CD4-positive, alpha-beta memory T cell (primary cell): ENCODE results near the gene DNM3. TPM values are rescaled to one million over a fixed set of nuclear protein-coding genes. Genes with fewer than 3 reads are reported as not detected.

Experiments used
- CTCF ChIA-PET: fragments of 350-600 bp; sonication (Branson Sonifier 250); formaldehyde crosslinking; loops from one replicate; lab custom pipeline; 2021; ENCODE audit warnings: inconsistent platforms; ENCODE audit not compliant: partially characterized antibody; lab: Charles Lee
- POLR2A ChIA-PET: fragments of 350-600 bp; sonication (Branson Sonifier 250); formaldehyde crosslinking; loops from one replicate; lab custom pipeline; 2021; ENCODE audit not compliant: partially characterized antibody; lab: Charles Lee
- DNase-seq, 5 donors: peaks; one replicate each; pipeline versions ENCODE4 v3.0.0 to v3.0.0-alpha.2; 2020 to 2022; ENCODE audit warnings: mixed read lengths in 1 of 5
- H3K27ac ChIP-seq: one replicate; pipeline ENCODE4 v1.7.0; 2013; ENCODE audit warnings: low read depth, low read length
- H3K27me3 ChIP-seq: 2 replicates; pipeline ENCODE4 v1.7.0; 2013; ENCODE audit warnings: mild to moderate bottlenecking, low read length, moderate library complexity; ENCODE audit not compliant: insufficient read depth
- H3K36me3 ChIP-seq: 2 replicates; pipeline ENCODE4 v1.7.0; 2013; ENCODE audit warnings: mild to moderate bottlenecking, low read length, moderate library complexity; ENCODE audit not compliant: insufficient read depth
- H3K4me1 ChIP-seq: 2 replicates; pipeline ENCODE4 v1.7.0; 2013; ENCODE audit warnings: mild to moderate bottlenecking, low read length, moderate library complexity; ENCODE audit not compliant: insufficient read depth
- H3K4me3 ChIP-seq, 2 donors: one replicate each; pipeline ENCODE4 v1.7.0; 2013; ENCODE audit warnings: low read length in 2 of 2, mild to moderate bottlenecking in 1 of 2
- H3K9me3 ChIP-seq, 2 donors: one replicate each; pipeline ENCODE4 v1.7.0; 2013; ENCODE audit warnings: low read length in 2 of 2, control low read depth in 1 of 2; ENCODE audit not compliant: control insufficient read depth in 1 of 2
- H3K27ac Mint-ChIP-seq, 7 donors: one replicate each; pipeline ENCODE4 v1.8.0; 2020 to 2021; ENCODE audit warnings: mixed read lengths in 7 of 7, mild to moderate bottlenecking in 6 of 7, inconsistent platforms in 3 of 7, moderate library complexity in 3 of 7
- H3K27me3 Mint-ChIP-seq, 2 donors: one replicate each; pipeline ENCODE4 v1.8.0; 2020 to 2021; ENCODE audit warnings: mixed read lengths in 2 of 2
- H3K36me3 Mint-ChIP-seq, 2 donors: one replicate each; pipeline ENCODE4 v1.8.0; 2020 to 2021; ENCODE audit warnings: mixed read lengths in 2 of 2, inconsistent platforms in 1 of 2, mild to moderate bottlenecking in 1 of 2
- H3K4me1 Mint-ChIP-seq, 4 donors: one replicate each; pipeline ENCODE4 v1.8.0; 2020 to 2021; ENCODE audit warnings: mixed read lengths in 4 of 4, mild to moderate bottlenecking in 1 of 4
- H3K4me3 Mint-ChIP-seq, 8 donors: one replicate each; pipeline ENCODE4 v1.8.0; 2020 to 2021; ENCODE audit warnings: mixed read lengths in 8 of 8, mild to moderate bottlenecking in 7 of 8, moderate library complexity in 6 of 8, inconsistent platforms in 3 of 8
- H3K9me3 Mint-ChIP-seq, 8 donors: one replicate each; pipeline ENCODE4 v1.8.0; 2020 to 2021; ENCODE audit warnings: mixed read lengths in 8 of 8, mild to moderate bottlenecking in 5 of 8, inconsistent platforms in 3 of 8, moderate library complexity in 1 of 8
- intact Hi-C: fragments of 100-400 bp; cut with micrococcal nuclease; formaldehyde crosslinking; loops from one replicate; pipeline ENCODE4 v1.15.1; 2023
- polyA plus RNA-seq, 2 donors: library from polyadenylated mRNA; unstranded; fragments of 300-500 nt; fragmentation: Illumina TruSeq; gene quantifications; one replicate each; pipeline ENCODE4 v1.2.3, GENCODE V29; 2021
- total RNA-seq, 2 experiments: library from RNA; stranded (reverse); gene quantifications; one replicate each; pipeline ENCODE4 v1.2.3, GENCODE V29; 2021

DNM3 gene
- total and polyA plus RNA-seq, 4 experiments from 2014 or later = 0.37 to 2.7 (median 1.4) TPM

DNA sequence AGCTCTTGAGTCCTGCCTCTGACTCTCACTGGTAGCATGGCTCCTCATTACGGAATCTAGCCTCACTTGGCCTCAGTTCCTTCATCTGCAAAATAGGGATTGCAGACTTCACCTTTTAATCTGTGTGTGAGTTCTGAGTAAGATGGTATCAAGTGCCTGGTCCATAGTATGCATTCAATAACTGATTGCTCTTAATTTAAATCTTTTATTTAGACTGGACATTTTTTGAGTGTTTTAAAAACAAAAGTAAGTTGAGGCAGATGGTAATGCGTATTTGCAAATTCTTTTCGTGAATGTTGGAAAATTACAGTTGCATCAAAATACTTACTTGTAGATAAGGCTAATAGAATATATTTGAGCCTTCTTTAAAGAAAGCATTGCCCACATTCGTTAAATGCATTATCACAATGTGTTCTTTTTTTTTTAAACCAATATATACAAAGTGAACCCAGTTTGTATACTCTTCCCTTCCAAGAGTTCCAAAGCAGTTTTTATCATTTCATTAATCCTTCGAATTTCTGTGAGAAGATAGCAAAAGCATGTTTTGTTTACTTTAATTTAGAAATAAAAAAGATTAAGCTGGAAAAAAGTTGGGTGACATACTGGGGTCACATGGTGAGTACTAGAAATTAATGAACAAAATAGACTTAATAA is 8.1 kb downstream of the DNM3 start:
- H3K36me3 ChIP-seq = no peaks in the 10 kb centered on the region
- no peaks in the 10 kb centered on the region for H3K4me1 ChIP-seq
- Mint-ChIP-seq H3K9me3 (no peaks in the 10 kb centered on the region), H3K36me3 (no peaks in the 10 kb centered on the region), H3K27me3 (peaks cover 4% of the 10 kb centered on the region in 2 donors), H3K4me3 (no peak overlapping the region), H3K4me1 (no peaks in the 10 kb centered on the region), H3K27ac (no peak overlapping the region)
- intact Hi-C loops = no loop called here
- no peak overlapping the region for H3K27ac ChIP-seq
- POLR2A ChIA-PET = no interaction called here
- no peaks in the 10 kb centered on the region for H3K9me3 ChIP-seq
- no peak for DNase-seq
- CTCF ChIA-PET = no interaction called here
- no peak overlapping the region for H3K4me3 ChIP-seq
- no peaks in the 10 kb centered on the region for H3K27me3 ChIP-seq

DNA sequence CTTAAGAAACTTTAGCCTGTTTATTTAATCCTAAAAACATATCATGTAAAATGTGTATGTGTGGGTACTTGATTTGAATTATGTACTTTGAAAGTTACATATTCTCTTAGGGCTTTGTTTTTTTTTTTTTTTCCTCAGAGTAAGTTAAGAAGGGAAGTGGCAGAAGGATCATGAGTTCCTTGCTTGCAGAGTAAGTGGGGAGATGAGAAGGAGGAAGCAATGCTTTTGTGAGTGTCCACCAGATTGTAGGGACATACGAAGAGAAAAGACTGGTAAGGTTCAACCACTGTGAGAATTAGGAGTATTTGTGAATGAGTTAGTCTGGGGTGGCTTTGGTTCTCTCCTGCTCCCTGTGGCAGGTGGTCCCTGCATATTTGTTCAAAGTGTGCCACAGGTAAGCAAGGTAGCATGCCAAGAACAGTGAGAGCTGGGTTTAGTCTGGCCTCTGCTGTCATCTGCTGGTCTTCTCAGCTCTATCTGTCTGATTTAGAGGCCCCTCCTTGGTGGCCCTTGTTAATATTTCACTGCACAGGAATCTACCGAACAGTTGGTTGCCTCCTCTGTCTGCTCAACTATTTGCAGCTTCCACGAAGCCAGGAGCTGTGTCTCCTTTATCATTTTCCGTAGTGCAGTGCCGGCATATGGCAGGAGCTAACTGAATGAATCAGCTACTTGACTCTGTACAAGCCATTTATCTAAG is 9.5 kb downstream of the DNM3 start:
- Mint-ChIP-seq H3K4me3 (no peak overlapping the region), H3K9me3 (peaks cover 0 to 3% (median 0%) of the 10 kb centered on the region in 8 donors), H3K4me1 (no peaks in the 10 kb centered on the region), H3K27ac (no peak overlapping the region), H3K27me3 (peaks cover 2 to 8% of the 10 kb centered on the region in 2 donors), H3K36me3 (no peaks in the 10 kb centered on the region)
- DNase-seq = no peak
- Histone ChIP-seq H3K4me3 (no peak overlapping the region), H3K27me3 (no peaks in the 10 kb centered on the region), H3K27ac (no peak overlapping the region), H3K4me1 (no peaks in the 10 kb centered on the region), H3K9me3 (no peaks in the 10 kb centered on the region), H3K36me3 (no peaks in the 10 kb centered on the region)
- POLR2A ChIA-PET = interaction anchor here (0.6 kb wide), 1 partner anchor 9 kb away, joined by 3 read pairs; the partner anchor contains the start of gene DNM3
- intact Hi-C loops = loop anchor here (5.0 kb wide), 1 partner anchor 204 kb away; no protein-coding TSS in a partner anchor
- CTCF ChIA-PET = interaction anchor here (1.0 kb wide), 1 partner anchor 9 kb away, joined by 3 read pairs; the partner anchor contains the start of gene DNM3

DNA sequence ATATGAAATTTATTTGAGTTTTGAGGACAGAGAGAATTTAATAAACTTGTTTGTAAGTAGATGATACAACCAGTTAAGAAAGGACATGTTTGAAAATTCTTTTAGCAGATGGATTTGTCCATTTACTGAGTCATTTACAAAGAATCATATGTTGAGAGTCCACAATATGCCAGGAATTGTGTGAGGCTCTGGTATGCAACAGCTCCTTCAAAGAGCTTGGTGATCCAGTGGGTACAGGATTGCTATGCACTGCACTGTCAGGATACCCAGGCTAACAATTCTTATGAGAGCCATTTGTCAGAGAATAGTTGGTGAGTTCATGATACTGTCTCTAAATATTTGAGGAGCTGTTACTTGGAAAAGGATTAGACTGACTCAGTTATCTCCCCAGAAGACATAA is 11.0 kb downstream of the DNM3 start:
- no peak overlapping the region for H3K27ac Mint-ChIP-seq
- H3K4me1 ChIP-seq = no peaks in the 10 kb centered on the region
- POLR2A ChIA-PET = no interaction called here
- H3K36me3 ChIP-seq = no peaks in the 10 kb centered on the region
- CTCF ChIA-PET = no interaction called here
- H3K4me3 Mint-ChIP-seq = no peak overlapping the region
- H3K27ac ChIP-seq = no peak overlapping the region
- H3K9me3 ChIP-seq = no peaks in the 10 kb centered on the region
- no peaks in the 10 kb centered on the region for H3K27me3 ChIP-seq
- no peak for DNase-seq
- intact Hi-C loops = loop anchor here (5.0 kb wide), 1 partner anchor 205 kb away; no protein-coding TSS in a partner anchor
- peaks cover 0 to 7% (median 5%) of the 10 kb centered on the region in 8 donors for H3K9me3 Mint-ChIP-seq
- H3K27me3 Mint-ChIP-seq = peaks cover 1 to 13% of the 10 kb centered on the region in 2 donors
- peaks cover 1 to 6% of the 10 kb centered on the region in 2 donors for H3K36me3 Mint-ChIP-seq
- H3K4me3 ChIP-seq = no peak overlapping the region
- H3K4me1 Mint-ChIP-seq = no peaks in the 10 kb centered on the region

DNA sequence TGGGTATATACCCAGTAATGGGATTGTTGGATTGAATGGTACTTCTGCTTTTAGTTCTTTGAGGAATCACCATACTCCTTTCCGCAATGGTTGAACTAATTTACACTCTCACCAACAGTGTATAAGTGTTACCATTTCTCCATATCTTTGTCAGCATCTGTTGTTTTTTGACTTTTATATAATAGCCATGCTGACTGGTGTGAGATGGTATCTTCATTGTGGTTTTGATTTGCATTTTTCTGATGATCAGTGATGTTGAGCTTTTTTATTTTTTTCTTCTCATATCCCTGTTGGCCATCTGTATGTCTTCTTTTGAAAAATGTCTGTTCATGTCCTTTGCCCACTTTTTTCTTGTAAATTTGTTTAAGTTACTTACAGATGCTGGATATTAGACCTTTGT is 14.1 kb downstream of the DNM3 start:
- no peak overlapping the region for H3K4me3 Mint-ChIP-seq
- intact Hi-C loops = no loop called here

DNA sequence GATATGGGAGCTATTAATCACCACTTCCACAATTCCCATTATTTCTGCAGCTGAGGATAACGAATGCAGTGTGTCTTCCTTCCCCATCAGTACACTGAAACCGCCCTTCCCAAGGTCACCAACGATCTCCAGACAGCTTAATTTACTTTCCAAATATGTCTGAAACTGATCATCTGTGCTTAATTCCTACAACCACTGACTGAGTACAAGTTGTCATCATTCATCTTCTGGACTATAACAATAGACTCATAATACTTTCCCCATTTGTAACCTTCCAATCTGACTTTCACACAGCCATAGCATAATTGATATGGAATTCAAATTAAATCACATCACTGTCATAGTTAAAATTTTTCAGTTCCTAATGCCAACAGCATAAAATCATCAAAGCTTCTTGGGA is 17.4 kb downstream of the DNM3 start:
- no peaks in the 10 kb centered on the region for H3K36me3 ChIP-seq
- H3K4me1 Mint-ChIP-seq = no peaks in the 10 kb centered on the region
- H3K27me3 Mint-ChIP-seq = peaks cover 11 to 24% of the 10 kb centered on the region in 2 donors
- DNase-seq = no peak
- H3K4me1 ChIP-seq = no peaks in the 10 kb centered on the region
- peaks cover 7 to 19% of the 10 kb centered on the region in 2 donors for H3K36me3 Mint-ChIP-seq
- H3K27me3 ChIP-seq = no peaks in the 10 kb centered on the region
- H3K4me3 Mint-ChIP-seq = no peak overlapping the region
- H3K27ac ChIP-seq = no peak overlapping the region
- peaks cover 0 to 20% (median 14%) of the 10 kb centered on the region in 8 donors for H3K9me3 Mint-ChIP-seq
- no peaks in the 10 kb centered on the region for H3K9me3 ChIP-seq
- H3K27ac Mint-ChIP-seq = no peak overlapping the region
- ChIA-PET POLR2A (no interaction called here), CTCF (interaction anchor here (1.5 to 1.6 kb wide), 2 partner anchors 9 to 15 kb away, joined by 3 read pairs; no protein-coding TSS in a partner anchor)
- intact Hi-C loops = no loop called here
- H3K4me3 ChIP-seq = no peak overlapping the region

More for the DNA sequence above, 14.1 kb downstream of the DNM3 start:
- Mint-ChIP-seq H3K4me1 (no peaks in the 10 kb centered on the region), H3K27ac (no peak overlapping the region), H3K27me3 (peaks cover 4 to 20% of the 10 kb centered on the region in 2 donors), H3K36me3 (peaks cover 7 to 19% of the 10 kb centered on the region in 2 donors), H3K9me3 (peaks cover 0 to 20% (median 14%) of the 10 kb centered on the region in 8 donors)
- H3K27me3 ChIP-seq = no peaks in the 10 kb centered on the region
- no peaks in the 10 kb centered on the region for H3K4me1 ChIP-seq
- no peak overlapping the region for H3K4me3 ChIP-seq
- ChIA-PET POLR2A (no interaction called here), CTCF (no interaction called here)
- H3K36me3 ChIP-seq = no peaks in the 10 kb centered on the region
- DNase-seq = no peak
- H3K27ac ChIP-seq = no peak overlapping the region
- no peaks in the 10 kb centered on the region for H3K9me3 ChIP-seq

DNA sequence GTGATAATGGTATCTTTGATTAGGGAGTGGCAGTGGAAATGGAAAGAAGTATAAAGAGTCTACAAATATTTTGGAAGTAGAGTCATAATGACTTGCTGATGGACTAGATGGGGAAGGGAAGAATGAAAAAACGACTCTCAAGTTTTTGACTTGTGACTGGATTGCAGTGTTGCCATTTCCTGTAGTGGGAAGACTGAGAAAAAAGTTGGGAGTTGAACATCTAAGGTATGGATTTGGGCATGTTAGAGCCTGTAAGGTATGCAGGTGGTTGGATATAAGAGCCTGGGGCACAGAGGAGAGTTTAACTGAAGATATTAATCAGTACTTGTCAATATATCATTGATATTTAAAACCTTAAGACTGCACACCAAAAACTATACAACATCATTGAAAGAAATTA is 19.4 kb downstream of the DNM3 start:
- Mint-ChIP-seq H3K9me3 (peaks cover 0 to 20% (median 14%) of the 10 kb centered on the region in 8 donors), H3K27ac (no peak overlapping the region), H3K36me3 (peaks cover 7 to 19% of the 10 kb centered on the region in 2 donors), H3K27me3 (peaks cover 11 to 20% of the 10 kb centered on the region in 2 donors), H3K4me1 (no peaks in the 10 kb centered on the region), H3K4me3 (no peak overlapping the region)
- DNase-seq = no peak
- no peaks in the 10 kb centered on the region for H3K4me1 ChIP-seq
- POLR2A ChIA-PET = no interaction called here
- H3K4me3 ChIP-seq = no peak overlapping the region
- no peaks in the 10 kb centered on the region for H3K27me3 ChIP-seq
- no peaks in the 10 kb centered on the region for H3K9me3 ChIP-seq
- no peak overlapping the region for H3K27ac ChIP-seq
- intact Hi-C loops = no loop called here
- CTCF ChIA-PET = no interaction called here
- no peaks in the 10 kb centered on the region for H3K36me3 ChIP-seq

DNA sequence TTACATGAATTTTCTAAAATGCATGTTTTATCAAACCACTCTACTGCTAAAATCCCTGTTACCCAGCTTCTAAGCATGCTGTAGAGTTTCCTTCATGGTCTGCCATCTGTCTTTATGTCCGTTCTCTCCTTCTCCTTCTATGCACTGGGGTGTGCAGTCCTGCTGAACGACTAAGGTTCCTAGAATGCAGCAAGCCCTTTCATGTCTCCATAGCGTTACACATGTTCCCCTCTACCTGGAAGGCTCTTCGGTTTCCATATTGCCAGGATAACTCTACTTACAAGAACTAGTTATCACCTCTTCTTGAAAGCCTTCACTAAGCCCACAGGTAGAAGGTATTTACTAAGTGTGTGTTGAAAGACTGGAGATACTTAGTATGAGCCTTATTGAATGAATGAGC is 22.2 kb downstream of the DNM3 start:
- Mint-ChIP-seq H3K27me3 (peaks cover 10 to 11% of the 10 kb centered on the region in 2 donors), H3K9me3 (peaks cover 0 to 8% (median 4%) of the 10 kb centered on the region in 8 donors), H3K4me3 (no peak overlapping the region), H3K36me3 (peaks cover 5 to 8% of the 10 kb centered on the region in 2 donors), H3K27ac (no peak overlapping the region), H3K4me1 (no peaks in the 10 kb centered on the region)
- intact Hi-C loops = no loop called here
- no peak overlapping the region for H3K27ac ChIP-seq
- no peak overlapping the region for H3K4me3 ChIP-seq
- POLR2A ChIA-PET = no interaction called here
- no peaks in the 10 kb centered on the region for H3K36me3 ChIP-seq
- no peaks in the 10 kb centered on the region for H3K27me3 ChIP-seq
- no peaks in the 10 kb centered on the region for H3K4me1 ChIP-seq
- no peaks in the 10 kb centered on the region for H3K9me3 ChIP-seq
- no peak for DNase-seq
- CTCF ChIA-PET = no interaction called here
